GM10847 (cell line): Measurements from ENCODE around the gene SF3B3.

Source experiments
- POLR2A ChIP-seq: IDR thresholded peaks from 2 replicates; pipeline ENCODE4 v1.6.1; 2011; ENCODE audit not compliant: insufficient read length; ENCODE audit errors: extremely low read depth

The SF3B3 gene

DNA sequence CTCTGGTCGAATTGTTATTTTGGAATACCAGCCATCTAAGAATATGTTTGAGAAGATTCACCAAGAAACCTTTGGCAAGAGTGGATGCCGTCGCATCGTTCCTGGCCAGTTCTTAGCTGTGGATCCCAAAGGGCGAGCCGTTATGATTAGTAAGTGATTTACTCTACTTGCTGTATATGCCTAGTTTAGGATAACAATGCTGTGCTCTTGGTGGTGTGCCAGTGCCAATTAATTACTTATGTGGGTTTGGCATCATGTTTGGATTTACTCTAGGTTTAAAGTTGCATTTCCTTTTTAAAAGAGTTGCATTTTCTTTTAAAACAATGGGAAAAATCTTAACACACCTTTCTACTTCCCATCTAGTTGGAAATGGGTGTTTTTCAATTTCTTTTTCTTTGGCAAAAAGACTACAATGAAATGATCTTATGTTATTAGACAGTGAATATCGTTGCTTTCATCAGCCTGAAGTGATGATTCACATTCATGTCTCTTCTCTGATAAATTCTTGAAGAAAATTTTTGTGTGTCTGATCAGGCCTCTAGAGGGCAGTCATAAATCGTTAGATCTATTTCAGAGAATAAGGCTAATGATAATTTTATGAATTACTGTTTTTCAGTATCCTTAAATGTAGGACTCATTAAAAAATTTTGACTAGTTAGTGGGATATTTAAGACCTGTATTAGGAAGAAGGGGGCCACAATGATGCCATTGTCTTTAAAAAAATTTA lies 5.6 kb downstream of the SF3B3 start:
- no peak for TF ChIP-seq POLR2A

DNA sequence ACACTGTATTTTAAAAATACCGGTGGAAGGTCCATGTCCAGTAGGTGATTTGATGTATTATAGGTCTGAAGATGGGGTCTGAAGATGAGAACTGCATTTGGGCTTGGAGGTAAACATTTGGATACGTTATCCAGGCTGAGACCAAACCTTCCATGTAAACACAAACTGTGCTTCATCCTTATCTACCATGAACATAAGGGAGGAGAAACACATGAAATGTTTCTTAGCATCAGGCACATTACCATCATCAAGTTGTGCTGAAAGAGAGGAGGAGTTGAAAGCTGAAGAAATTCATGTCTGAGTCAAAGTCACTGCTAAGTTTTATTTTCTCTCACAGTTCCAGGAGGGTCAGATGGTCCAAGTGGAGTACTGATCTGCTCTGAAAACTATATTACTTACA lies 11.4 kb downstream of the SF3B3 start:
- no peak for TF ChIP-seq POLR2A

DNA sequence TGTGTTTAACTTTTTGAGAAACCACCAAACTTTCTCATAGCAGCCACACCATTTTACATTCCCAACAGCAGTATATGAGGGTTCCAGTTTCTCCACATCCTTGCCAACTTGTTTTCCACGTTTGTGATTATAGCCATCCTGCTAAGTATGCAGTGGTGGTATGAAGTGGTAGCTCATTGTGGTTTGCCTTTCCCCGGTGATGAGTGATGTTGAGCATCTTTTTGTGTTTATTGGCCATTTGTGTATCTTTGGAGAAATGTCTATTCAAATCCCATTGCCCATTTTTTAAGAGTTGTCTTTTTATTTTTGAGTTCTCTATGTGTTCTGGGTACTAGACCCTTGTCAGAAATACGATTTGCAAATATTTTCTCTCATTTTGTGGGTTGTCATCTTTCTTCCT lies 17.4 kb downstream of the SF3B3 start:
- no peak for TF ChIP-seq POLR2A

DNA sequence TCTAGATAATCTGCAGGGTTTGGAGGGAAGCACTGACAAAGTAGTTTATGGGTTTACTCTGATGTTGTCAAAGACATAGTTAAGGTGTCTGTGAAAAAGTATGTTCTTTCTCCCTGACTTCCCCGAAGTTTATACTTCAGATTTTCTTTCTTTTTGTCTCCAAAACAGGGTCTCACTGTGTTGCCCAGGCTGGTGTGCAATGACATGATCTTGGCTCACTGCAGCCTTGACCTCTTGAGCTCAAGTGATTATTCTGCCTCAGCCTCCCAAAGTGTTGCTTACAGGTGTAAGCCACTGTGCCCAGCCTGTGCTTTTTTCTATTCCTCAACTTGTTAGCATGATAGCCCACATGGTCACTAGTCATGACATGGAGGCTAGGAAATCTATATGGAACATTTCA lies 20.9 kb downstream of the SF3B3 start:
- TF ChIP-seq POLR2A = no peak

DNA sequence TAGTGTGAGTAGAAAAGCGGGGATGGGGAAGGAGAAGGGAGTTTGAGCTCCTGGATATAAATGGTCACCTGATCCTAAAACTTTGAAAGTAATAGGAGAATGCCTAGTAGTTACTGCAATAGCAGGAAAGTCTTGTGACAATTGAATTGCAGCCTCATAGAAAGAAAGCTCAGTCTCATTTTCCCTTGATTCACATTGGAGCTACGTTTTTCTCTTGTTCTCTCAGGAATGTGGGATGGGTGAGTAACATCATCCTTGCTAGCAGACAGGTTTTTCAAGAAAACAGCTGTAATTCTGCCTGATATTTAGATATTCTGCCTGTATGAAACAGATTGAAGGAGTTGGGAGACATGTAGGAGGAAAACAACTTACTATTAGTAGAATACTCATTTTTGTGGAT lies 25.3 kb downstream of the SF3B3 start:
- TF ChIP-seq POLR2A = no peak

DNA sequence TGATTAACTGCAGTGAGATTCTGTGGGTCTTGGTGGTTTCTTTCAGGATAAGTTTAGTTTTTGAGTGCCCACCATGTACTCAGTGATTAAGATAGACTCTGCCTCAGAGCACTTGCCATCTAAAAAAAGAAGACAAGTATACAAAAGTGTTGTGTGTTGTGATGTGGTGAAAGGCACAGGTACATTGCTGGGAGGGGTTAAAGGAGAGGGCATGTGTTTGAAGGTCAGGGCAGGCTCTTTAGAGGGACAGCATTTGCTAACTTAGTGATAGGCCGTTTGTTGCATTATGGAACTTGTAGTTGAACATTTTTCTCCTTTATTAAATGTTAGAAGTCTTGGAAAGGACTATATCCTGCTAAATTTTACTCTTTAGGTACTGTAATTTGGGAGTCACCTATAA lies 26.5 kb downstream of the SF3B3 start:
- TF ChIP-seq POLR2A = no peak

DNA sequence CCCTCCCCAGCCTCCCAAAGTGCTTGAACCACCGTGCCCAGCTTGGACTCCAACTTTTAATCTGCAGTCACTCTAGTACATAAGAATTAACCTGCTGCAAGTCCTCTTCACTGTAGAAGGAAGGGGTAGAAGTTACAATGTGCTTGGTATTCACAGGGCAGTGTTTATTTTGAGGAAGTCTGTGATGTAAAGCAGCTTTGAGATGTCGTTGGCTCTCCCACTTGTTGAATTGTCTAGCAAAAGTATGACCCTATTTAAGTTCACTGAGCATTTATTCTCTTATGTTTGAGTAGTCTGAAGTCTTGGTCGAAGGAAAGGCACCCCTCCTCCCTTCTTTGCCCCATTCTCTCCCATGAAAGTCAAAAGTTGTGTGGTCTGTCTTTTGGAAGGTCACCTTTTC lies 28.2 kb downstream of the SF3B3 start:
- no peak for TF ChIP-seq POLR2A

DNA sequence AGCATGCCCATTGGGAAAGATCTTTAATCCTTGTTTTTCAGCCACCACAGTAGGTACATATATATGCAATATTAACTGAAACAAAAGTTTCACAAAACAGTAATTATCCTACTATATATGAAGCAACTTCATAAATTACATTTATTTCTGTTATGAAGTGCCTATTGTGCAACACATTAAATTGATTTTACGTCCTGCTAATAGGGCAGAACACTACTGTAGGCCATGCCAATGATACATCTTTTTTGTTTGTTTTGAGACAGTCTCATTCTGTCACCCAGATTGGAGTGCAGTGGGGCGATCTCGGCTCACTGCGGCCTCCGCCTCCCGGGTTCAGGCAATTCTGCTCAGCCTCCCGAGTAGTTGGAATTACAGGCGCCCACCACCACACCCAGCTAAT lies 29.1 kb downstream of the SF3B3 start:
- TF ChIP-seq POLR2A = no peak

DNA sequence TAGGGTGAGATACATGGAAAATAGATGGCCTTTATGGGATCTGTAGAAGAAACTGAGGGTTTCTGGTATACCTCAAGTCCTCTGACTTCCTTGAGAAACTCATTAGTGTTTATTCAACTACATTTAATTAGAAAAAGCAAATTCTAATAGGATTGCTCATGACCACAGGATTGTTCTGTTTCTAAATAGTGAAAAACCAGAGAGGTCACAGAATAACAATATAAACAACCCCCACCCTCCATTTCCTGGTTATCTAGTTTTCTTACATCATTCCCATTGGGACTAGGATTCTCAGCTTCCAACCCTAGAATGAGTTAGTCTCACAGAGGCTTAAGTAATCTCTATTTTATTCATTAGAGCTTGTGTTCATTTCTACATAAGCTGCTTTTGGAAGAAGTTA lies 30.0 kb downstream of the SF3B3 start:
- TF ChIP-seq POLR2A = no peak

DNA sequence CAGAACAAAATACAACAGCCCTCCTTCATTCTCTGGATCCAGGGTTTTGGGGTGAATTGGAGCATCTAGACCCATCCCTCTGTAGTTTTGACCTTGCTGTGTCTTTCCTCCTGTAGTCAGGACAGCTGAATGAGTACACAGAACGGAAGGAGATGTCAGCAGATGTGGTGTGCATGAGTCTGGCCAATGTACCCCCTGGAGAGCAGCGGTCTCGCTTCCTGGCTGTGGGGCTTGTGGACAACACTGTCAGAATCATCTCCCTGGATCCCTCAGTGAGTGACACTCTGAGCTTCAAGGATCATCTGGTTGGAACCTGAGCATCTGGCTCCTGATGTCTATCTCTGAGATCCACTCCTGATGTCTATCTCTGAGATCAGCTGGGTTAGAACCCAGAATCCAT lies 32.4 kb downstream of the SF3B3 start:
- no peak for TF ChIP-seq POLR2A

DNA sequence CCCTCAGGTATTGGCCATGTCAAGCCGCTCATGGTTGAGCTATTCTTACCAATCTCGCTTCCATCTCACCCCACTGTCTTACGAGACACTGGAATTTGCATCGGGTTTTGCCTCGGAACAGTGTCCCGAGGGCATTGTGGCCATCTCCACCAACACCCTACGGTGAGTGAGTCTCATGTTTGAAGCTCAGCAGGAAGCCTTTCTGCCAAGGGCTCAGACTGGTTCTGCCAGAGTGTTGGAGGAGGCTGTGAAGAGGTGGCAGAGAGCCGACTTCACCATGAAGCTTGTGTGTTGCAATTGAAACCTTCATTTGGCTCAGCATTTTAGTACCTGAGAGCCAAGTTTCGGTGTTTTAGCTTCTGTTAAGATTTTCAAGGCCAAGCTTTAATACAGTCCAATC lies 38.0 kb downstream of the SF3B3 start:
- no peak for TF ChIP-seq POLR2A

DNA sequence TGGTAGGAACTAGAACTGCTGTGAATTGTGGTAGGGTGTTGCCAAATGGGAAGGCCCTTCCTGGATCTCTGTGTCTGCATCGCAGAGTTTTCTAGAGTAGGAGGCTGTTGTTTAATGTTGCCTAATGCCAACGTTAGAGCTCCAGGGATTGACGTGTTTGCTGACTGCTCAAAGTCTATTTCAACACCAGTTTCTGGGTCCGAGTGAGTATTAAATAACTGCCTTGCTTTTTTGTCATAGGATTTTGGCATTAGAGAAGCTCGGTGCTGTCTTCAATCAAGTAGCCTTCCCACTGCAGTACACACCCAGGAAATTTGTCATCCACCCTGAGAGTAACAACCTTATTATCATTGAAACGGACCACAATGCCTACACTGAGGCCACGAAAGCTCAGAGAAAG lies 40.0 kb downstream of the SF3B3 start:
- TF ChIP-seq POLR2A = no peak

DNA sequence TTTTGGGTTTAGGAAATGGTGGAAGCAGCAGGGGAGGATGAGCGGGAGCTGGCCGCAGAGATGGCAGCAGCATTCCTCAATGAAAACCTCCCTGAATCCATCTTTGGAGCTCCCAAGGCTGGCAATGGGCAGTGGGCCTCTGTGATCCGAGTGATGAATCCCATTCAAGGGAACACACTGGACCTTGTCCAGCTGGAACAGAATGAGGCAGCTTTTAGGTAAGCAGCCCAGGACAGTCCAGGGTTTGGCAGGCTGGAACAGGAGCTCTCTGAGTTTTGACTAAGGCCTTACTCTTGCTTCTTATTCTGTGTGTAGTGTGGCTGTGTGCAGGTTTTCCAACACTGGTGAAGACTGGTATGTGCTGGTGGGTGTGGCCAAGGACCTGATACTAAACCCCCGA lies 41.4 kb downstream of the SF3B3 start:
- no peak for TF ChIP-seq POLR2A

DNA sequence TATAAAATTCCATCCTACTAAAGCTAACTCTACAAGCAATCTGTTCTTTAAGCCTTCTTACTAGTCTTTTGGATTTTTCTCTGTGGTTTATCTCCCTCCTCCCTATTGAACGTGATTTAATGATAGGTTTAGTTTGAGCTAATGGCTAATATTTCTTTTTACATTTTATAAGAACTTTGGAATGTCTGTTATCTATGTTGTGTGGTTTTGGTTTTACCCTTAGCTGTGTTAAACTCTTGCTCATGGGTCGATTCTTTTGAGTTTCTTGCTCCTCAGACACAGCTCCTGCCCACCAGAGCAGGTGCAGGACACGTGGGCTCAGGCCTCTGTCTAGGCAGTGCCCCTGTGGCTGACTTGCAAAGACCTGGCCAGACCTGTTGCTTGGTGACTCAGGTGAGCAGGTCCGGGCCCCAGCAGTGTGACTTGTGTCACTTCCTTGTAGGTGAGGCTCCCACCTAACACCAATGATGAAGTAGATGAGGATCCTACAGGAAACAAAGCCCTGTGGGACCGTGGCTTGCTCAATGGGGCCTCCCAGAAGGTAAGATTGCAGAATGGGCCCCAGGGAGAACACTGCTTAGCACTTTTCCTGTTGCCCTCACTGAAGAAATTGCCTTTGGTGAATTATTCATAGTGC lies 45.1 kb downstream of the SF3B3 start:
- no peak for TF ChIP-seq POLR2A

DNA sequence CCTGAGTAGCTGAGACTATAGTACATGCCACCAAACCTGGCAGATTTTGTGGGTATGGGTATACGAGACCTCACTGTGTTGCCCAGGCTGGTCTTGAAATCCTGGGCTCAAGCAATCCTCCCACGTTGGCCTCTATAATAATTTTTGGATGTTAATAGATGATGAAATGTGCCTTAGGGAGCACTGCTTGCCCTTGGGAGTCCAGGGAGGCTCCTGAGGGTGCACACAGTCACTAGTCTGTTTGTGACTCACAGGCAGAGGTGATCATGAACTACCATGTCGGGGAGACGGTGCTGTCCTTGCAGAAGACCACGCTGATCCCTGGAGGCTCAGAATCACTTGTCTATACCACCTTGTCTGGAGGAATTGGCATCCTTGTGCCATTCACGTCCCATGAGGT lies 46.1 kb downstream of the SF3B3 start:
- no peak for TF ChIP-seq POLR2A

DNA sequence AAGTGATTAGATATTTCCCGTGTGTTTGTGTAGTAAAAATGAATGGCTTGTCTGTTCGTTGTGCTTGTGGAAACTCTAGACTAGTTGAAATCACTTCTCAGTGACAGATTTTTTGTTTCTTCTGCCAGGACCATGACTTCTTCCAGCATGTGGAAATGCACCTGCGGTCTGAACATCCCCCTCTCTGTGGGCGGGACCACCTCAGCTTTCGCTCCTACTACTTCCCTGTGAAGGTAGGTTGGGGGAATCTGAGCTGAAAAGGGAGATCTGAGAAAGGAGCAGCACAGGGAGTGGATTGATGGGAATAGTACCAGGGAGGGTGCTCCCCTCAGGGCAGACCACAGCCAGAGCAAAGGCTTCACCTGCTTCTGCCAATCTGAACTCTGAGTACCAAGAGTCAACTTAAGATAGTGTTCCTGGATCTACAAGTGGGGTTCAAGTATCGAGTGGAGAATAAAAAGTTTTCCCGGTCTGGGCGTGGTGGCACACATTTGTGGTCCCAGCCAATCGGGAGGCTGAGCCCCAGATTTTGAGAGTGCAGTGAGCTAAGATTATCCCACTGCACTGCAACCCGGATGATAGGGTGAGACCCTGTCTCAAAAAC lies 47.5 kb downstream of the SF3B3 start:
- no peak for TF ChIP-seq POLR2A

DNA sequence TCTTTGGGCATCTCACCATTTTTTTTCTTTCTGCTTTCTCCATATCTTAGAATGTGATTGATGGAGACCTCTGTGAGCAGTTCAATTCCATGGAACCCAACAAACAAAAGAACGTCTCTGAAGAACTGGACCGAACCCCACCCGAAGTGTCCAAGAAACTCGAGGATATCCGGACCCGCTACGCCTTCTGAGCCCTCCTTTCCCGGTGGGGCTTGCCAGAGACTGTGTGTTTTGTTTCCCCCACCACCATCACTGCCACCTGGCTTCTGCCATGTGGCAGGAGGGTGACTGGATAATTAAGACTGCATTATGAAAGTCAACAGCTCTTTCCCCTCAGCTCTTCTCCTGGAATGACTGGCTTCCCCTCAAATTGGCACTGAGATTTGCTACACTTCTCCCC lies 48.0 kb downstream of the SF3B3 start:
- no peak for TF ChIP-seq POLR2A
